Fibroblast of mammary gland (primary cell): ENCODE data around the gene FGF14.

ENCODE experiments used
- DNase-seq: peaks from one replicate; pipeline ENCODE4 v3.0.0-alpha.2; 2010; ENCODE audit warnings: low read depth
- H3K4me3 ChIP-seq: 2 replicates; pipeline ENCODE4 v1.5.1; 2011; ENCODE audit warnings: low read depth, mild to moderate bottlenecking, low read length, moderate library complexity; ENCODE audit not compliant: control insufficient read depth
- CTCF ChIP-seq: conservative IDR thresholded peaks from 2 replicates; pipeline ENCODE4 v1.5.1; 2011; ENCODE audit warnings: low read depth, low read length, inconsistent platforms; ENCODE audit not compliant: control insufficient read depth, insufficient read depth

The FGF14 gene

DNA sequence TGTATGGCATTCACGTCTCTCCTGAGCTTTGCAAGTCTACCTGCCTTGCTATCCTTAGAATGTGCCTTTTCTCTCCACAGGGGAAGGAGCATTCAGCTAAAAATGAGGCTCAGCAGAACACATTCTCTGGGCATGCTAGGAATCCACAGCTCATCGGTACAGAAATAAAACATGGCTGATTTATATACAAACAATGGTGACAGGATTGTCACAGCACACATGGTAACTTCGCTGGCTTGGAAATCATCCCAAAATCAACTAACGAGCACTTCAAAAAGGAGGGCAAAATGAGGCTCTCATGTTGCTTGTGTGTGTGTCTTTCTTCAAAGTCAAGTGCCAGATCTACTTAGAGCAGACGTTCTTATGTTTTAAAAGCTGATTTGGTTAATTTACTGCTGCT is 373.0 kb downstream of the FGF14 start:
- no peak for TF ChIP-seq CTCF

DNA sequence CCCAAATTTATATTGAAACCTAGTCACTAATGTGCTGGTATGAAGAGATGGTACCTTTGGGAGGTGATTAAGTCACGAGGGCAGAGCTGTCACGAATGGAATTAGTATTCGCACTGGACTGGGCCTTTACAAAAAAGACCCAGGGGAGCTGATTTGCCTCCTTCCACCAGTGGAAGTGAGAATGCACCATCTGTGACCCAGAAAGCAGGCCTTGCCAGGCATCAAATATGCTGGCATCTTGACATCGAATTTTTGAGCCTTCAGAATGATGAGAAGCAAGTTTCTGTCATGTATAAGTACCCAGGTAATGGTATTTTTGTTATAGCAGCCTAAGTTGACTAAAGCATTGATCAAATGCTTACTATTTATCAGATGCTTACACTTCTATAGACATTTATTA is 373.6 kb downstream of the FGF14 start:
- no peak for TF ChIP-seq CTCF
- H3K4me3 ChIP-seq: no peak overlapping the region
- DNase-seq: no peak

More for the DNA sequence above, 373.0 kb downstream of the FGF14 start:
- no peak for DNase-seq
- H3K4me3 ChIP-seq: no peak overlapping the region

GRCh38 chr13:102021777-102022176 is 380.1 kb downstream of the FGF14 start:
- TF ChIP-seq CTCF: no peak
- no peak overlapping the region for H3K4me3 ChIP-seq
- DNase-seq: no peak

GRCh38 chr13:102020611-102021216 is 381.1 kb downstream of the FGF14 start:
- TF ChIP-seq CTCF: no peak
- DNase-seq: peak; percentile 48
- H3K4me3 ChIP-seq: no peak overlapping the region

GRCh38 chr13:102018716-102019115 is 383.1 kb downstream of the FGF14 start:
- no peak for DNase-seq
- no peak for TF ChIP-seq CTCF

DNA sequence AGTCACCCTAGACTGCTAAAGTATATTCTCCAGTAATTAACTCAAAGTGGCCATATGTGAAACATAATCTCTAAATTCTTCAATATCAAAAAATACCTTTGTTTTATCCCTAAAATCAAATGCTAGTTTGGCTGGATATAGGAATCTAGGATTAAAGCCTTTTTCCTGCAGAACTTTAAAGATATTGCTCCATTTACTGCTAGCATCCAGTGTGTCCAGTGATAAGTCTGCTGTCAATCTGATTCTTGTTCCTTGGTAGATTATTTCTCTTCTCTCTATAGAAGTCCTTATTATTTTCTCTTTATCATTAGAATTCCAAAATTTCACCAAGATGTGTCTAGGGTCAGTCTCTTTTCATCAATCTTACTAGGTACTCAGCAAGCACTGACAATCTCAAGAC is 384.6 kb downstream of the FGF14 start:
- no peak for TF ChIP-seq CTCF
- DNase-seq: no peak
- no peak overlapping the region for H3K4me3 ChIP-seq

More at GRCh38 chr13:102018716-102019115, 383.1 kb downstream of the FGF14 start:
- no peak overlapping the region for H3K4me3 ChIP-seq
